Superior temporal gyrus (tissue), 1 donor: Measurements from ENCODE around the gene TRIM40.
"Not testable (repeated sequence)": the region's sequence is repeated elsewhere in the genome, so short reads cannot be mapped to it uniquely, and the experiment has no call there.

Source experiments
- DNase-seq: peaks from one replicate; pipeline ENCODE4 v3.0.0-alpha.2; 2016; ENCODE audit errors: extremely low spot score

TRIM40 gene

DNA sequence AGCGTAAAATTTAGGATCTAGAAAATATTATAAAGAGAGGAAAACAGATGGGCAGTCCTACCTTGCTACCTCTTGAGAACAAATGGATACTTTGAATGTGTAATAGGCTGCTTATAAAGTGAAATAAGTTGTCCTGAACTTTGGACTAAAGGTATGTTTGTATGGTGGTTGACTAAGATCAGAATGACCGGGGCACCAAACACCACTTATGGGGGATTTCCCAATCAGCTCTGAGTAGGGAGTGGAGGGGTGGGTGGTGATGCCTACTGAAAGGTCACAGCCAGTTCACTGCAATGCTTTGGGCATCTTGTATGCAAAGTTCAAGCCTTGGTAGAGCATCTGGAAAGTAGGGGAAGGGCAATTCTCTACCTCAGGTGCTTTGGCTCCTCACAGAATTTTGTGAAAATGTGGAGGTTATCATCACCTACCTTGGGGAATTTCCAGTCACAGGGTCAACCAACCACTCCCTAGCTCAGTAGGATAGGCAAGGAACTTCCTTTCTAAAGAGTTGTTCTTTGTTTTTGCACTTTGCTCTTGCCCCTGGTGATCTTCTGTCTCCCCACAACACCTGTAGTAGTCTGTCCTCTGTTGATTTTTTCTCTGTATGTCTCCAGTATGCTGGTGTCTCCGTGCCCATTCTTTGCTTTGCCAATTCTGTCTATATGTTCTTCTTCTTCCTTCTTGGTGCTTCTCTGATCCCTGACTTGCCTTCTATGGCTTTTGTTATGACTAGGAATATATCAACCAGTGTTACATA lies 22.8 kb upstream of the TRIM40 start, which contains the start of gene TRIM31:
Gene TRIM31, minus strand, starts transcription at position 88 of the 757 bp plus-strand sequence. CDS start 285 bp downstream, outside the sequence.
- no peak for DNase-seq

DNA sequence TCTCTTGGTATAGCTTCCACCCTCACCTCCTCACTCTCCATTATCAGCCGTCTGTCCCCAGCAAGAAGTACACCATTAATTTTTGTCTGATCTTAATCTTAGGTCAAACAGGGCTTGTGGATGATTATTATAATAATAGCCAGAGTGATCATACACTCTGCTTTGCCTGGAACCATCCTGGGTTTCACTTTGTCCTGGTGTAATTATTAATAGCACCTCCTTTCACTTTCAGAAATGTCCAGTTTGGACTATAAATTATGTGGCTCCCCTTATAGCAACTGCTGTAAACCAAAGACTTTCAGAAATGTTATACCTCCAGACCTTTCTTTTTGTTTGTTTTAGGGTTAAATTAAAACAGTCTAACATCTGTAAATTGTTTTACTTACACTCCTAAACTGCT lies 22.1 kb upstream of the TRIM40 start:
- DNase-seq = no peak

DNA sequence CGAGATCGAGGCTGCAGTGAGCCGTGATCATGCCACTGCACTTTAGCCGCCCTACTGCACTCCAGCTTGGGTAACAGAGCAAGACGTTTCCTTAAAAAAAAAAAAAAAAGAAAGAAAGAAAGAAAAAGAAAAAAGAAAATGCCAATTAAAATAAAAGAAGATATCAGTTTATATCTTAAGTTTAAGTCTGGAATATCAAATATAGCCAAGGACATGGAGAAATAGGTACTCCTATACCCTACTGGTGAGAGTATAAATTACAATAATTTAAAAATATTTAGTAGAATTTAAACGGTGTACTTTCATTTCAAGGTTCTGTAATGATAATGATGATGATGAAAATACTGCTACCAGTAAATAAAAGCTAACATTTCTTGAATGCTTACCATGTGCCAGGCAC lies 19.2 kb upstream of the TRIM40 start:
- no peak for DNase-seq

DNA sequence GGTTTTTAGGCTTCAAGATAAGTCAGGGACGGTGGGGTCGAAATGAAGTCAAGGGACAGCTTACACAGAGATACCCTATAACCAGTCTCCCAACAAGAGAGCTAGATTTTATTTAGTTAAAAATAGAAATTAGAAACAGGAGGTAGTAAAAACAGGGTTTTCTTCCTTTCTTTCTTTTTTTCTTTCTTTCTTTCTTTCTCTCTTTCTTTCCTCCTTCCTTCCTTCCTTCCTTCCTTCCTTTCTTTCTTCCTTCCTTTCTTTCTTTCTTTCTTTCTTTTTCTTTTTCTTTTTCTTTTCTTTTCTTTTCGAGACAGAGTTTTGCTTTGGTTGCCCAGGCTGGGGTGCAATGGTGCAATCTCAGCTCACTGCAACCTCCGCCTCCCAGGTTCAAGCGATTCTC lies 17.2 kb upstream of the TRIM40 start:
- DNase-seq = not testable (repeated sequence)

DNA sequence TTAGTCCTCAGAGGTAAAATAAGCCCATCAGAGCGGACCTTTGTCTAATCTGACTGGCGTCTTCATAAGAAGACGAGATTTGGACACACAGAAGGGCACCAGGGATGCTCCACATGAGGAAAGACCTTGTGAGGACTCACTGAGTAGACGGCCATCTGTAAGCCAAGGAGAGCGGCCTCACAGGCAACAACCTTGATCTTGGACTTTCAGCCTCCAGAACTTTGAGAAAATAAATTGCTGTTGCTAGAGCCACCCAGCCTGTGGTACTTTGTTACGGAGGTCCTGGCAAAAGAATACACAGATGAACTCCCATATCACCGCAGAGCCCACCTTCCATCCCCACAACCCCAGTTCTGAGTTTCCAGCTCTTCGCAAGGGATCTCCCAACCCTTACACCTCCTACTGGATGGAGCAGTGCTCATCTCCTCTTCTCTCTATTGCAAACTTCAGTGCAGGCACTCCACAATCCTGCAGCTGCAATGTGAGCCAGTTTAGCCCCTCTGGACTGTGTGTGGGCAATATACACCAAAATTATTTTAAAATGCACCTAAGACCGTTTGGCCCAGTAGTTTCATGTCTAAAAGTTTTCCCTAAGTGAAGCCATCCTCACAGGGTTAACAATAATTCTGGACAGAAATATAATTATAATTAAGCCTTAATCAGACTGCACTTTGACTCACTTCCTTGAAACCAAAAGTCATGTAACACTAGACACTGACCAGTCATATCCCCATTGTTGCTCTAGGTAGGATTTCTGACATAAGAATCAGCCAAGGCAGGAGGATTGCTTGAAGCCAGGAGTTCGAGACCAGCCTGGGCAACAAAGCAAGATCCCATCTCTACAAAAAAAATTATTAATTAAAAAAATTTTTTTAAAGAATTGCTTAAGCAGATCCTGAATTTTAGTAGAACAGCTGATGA lies 14.2 kb upstream of the TRIM40 start:
- no peak for DNase-seq

DNA sequence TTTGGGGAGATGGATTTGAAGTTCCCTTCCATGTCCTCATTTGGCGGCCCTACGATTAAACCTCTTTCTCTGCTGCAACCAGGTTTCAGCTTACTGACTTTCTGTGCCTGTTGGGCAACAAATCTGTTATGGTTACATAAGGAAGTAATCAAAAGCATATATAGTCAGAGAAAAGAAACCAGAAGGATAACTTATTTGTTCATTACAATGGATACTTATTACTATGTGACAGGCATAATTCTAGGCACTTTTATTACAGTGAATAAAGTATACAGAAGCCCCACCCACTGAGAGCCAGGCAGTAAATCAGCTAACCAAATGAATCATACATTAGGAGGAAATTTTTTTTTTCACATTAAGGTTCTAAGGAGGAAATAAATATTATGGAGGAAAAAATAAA lies 13.4 kb upstream of the TRIM40 start:
- no peak for DNase-seq

DNA sequence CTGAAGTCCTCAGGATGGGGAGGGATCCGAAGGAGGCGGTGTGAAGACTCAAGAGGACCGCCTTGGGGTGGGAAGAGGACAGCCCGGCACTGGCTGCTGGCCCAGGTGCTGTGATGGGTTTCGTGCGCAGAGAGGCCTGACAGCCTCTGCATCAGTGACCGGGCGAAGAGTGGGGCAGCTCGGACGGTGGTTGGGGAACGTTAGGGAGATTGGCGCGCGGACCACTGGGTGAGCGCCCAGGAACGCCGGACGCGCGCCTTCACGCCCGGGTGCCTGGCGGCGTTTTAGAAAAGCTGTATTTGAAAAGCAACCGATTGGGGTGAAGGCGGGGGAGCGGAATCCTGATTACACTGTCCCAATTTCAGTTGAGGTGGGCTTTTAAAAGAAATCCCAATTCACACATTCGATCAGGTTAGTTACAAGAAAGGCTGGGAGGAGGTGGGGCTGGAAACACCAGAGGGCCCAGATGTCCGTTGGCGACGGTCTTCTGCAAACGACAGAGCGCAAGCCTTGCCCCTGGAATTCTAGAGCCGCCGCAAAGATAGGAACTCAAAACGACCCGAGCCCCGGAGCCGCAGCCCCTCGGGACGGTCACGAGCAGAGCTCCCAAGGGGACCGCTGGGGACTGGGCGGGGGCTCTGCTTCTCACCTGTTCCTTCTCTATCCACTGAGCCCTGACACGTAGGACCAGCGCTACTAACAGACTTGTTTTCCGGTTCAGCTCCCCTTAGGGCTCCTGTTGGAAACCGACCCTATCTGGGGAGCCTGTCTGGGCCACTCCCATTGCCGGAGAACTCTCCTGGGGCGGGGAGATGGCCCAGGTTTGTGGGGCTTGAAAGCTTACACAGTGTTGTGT lies 8.5 kb upstream of the TRIM40 start:
- no peak for DNase-seq

DNA sequence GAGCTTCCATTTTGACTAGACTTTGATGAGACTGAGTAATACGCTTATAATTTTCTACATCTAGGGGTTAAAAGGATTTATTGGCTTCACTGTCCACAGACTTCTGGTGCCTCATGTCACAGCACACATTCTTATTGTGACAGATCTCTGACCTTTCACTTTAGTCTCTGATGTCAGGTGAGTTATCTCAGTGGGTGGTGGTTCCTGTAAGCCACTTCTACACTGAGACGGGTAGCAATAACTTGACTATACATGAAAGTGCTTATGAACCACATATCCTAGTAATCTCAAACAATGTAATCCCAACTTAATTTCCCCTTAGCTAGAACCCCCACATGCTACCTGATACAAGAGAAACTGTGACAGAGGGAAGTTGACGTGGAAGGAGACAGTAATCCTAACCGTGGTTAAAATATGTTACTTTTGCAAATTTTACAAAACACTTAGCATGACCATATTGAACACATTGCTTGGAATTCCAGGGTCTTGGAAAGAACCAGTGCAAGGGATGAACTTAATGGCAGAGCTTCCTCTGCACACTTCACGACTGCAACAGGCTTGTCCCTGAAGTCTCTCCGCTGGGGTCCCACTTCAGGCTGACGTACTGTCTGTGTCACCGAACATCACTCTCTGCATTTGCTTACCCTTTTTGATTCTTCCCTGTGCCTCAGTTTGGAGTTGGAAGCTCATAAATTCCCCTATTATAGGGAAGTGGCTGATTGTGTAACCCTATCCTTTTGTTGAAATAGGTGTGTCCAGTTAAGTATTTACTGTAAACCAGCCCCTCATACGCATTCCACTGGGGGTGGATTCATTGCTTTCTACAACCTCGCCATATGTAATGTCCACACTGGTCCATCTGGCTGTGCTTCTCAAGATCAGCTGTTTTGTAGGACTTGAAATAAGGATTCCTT lies 6.4 kb upstream of the TRIM40 start:
- DNase-seq = no peak

DNA sequence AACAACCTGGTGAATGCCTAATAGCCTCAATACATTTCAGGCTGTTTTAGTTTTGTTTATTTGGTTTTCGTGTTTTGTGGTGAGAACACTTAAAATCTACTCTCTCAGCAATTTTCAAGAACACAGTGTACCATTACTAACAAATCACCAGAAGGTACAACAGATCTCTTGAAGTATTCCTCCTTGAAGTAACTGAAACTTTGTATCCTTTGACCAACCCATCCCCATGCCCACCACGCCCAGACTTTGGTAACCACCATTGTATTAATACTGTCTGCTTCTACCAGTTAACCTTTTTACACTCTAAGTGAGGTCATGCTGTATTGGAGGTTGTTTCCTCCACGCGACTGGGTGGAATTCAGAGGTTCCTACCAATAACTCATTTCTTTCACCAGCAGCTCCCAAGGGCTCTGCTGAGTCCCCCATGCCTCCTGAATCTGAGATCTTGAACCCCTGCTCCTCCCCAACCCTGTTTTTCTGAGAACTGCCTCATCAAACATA lies 5.7 kb upstream of the TRIM40 start:
- no peak for DNase-seq

DNA sequence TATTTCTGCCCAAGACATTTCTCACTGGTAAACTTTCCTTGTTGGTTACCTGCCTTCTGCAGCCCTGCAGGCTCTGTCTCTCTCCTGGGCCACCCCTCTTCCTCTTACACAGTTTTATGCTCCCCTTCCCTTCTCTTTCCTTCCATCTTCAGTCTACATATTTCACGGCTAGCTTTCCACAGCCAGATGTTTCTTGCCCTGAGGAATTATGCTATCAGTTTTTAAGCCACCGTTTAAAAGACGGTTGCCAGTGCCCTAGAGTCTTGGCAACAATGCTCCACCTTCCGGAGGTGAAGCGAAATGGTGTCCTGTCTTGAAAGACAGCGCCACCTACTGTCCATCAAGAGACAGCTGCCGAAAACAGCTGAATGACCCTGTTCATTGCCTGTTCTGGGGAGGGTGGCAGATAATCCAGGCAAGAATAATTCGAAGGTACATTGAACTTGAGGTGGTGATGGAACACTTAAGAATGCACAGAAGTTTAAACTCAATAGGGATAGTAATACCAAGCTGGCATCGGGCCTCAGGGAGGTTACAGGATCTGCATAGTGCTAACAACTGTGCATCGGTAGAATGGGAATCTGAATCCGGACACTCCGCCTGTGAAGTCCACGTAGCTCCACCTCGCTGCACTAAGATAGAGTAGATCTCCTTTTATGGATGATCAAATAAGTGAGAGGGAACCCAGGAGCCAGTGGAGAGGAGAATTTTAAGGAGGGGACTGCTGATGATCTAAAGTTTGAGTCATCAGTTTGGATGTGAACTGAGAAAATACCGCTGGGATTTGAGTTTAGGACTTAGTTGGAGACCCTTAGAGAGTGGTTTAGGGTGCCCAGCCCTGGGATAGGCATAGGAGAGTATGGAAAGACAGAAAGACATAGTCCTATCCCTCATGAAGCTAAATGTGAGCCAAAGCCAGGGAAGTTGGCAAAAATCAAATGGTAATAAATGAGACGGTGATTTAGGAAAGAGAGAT lies 4.8 kb upstream of the TRIM40 start:
- DNase-seq = peak; percentile 90

DNA sequence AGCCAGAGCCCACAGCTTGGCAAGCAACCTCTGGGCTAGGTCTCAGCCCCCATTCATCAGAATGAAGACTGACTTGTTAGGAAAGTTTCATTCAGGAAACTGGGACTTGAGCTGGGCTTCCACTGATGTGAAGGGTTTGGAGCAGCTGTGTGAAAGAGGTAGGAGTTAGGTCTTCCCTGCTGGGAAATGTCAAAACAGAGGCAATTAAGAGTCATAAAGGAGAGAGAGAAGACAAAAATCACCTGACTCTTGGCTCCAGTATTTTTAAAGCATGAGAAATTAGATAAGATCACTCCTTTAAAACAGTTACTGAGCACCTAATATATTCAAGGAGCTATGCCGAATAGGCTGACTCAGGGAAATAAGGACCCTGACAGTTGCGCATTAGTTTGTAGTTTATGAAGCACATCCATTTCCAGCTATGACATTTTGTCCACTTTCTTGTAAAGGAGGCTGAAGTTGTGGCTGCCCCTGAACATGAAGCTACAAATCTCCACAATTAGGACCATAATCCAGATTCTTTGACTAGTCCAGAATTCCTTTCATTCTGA lies 3.9 kb upstream of the TRIM40 start:
- DNase-seq = no peak

DNA sequence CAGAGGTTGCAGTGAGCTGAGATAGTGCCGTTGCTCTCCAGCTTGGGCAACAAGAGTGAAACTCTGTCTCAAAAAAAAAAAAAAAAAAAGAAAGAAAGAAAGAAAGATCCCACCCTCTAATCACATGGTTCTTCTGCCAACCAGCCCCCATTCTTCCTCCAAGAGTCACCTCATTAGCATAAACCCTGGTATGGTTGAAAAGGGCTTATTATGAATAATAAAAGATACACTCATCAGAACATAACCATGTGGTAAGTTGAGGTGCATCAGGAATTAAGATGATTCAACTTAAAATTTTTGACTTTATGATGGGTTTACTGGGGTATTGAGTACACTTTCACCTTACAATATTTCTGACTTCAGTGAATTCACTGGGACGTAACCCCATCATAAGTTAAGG lies 793 bp upstream of the TRIM40 start:
- DNase-seq = no peak

DNA sequence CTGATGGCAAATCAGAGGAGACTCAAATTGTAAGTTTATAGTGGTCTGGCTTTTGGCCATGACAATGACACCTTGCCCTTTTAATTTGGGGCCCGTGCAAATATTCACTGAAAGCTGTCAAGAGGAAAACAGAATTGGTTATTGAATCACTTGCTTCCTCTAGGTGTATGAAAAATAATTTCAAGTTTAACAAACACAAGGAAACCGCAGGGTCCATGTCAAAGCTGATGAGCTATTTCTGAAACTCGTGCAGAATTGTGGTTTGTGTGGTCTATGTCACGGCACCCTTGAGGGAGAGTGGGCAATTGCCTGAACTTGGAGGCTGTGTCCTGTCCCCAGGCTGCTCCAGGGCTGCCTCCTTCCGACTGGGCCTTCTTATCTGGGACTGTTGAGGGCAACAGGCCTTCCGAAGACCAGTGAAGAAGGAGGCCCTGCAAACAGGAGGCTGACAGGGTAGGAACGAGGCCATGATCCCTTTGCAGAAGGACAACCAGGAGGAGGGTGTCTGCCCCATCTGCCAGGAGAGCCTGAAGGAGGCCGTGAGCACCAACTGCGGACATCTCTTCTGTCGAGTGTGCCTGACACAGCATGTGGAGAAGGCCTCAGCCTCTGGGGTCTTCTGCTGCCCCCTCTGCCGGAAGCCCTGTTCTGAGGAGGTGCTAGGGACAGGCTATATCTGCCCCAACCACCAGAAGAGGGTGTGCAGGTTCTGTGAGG lies 788 bp downstream of the TRIM40 start:
- DNase-seq = no peak

DNA sequence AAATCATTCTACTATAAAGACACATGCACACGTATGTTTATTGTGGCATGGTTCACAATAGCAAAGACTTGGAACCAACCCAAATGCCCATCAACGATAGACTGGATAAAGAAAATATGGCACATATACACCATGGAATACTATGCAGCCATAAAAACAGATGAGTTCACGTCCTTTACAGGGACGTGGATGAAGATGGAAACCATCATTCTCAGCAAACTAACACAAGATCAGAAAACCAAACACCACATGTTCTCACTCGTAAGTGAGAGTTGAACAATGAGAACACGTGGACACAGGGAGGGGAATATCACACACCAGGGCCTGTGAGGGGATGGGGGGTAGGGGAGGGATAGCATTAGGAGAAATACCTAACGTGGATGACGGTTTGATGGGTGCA lies 4.3 kb downstream of the TRIM40 start:
- not testable (repeated sequence) for DNase-seq

DNA sequence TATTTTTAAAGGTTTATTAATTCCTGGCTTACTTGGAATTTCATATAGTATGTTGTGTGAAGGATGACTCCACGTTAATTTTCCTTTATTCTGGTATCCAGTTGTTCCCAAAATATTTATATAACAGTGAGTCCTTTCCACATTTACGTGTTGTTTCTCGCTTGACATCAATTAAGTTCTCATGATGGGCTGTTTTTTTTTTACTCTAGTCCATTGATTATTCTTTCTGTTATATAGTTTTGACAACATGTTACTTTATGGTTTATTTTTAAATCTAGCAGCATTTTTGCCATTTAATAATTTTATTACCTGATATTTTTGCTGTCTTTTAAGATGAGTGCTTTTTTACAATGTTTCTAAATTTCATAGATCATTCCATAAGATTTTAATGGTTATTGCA lies 6.7 kb downstream of the TRIM40 start:
- DNase-seq = no peak

DNA sequence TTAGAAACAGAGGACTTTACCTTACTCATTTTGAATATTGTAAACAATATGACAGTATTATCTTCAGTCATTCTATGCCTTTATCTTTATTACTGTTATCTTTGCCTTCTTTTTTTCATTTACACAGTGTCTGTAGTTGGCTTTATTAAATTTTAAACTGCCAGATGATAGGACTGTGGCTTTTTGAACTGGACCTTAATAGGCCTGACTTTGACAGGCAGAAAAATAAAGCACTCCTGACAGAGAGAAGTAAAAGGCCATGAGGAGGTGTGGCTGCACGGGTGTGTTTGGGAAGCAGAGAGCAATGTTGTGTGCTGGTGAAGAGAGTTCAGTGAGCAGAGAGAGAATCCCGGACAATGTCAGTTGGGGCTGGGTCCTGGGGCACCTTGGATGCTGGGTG lies 7.8 kb downstream of the TRIM40 start:
- DNase-seq = no peak

DNA sequence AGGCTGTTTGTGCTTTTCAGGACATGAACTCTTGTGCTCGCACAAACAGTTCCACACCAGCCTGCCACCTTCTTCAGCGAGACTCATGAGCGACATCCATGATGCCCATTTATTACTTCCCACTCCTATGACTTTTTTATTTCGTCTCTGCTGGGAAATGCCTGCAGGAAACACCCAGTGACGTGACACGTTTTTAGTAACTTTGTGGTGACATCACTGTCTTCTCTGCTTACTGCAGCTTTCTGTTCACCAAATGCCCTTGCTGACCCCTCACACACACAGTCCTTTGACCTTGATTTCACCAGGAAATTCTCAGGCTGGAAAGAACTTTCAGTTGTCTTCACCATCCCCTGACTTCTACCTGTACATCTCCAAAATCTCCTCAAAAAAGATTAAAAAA lies 8.9 kb downstream of the TRIM40 start:
- DNase-seq = no peak

DNA sequence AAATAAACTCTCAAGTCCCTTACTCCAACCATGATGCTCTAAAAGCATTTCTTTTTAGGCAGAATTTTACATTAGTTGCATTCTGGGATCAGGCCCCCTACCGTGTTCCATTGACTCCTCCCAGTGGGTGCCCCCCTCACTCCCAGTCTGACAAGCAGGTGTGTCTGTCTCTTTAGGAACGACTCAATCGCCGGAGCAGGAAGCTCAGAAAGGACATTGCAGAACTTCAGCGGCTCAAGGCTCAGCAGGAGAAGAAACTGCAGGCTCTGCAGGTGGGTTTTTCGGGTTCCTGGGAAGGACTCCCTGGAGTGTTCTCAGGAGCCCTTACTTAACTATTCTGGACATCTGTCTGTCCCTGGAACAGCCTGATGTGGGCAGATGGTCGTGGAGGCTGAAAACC lies 9.9 kb downstream of the TRIM40 start:
- DNase-seq = no peak

DNA sequence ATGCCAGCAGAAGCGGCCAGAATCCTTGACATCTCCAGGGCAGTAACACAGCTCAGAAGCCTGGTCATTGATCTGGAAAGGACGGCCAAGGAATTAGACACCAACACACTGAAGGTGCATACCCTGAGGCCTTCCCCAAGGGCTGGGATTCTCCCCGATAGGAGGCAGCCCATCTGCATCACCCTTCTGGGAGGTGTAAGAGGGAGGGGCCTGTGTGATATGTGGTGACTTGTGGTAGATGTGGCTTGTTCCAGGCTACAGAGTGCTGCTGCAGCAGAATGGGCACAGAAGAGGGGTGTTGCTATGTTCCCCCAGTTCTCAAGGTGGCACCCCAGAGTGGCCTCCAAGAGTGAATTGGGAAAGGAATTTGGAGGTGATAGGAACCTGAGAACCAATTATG lies 11.2 kb downstream of the TRIM40 start:
- DNase-seq = no peak
